D721Med (cell line): ENCODE results near the gene USP46.

ENCODE experiments used
- DNase-seq: peaks from one replicate; pipeline ENCODE4 v3.0.0; 2011; ENCODE audit warnings: low spot score; ENCODE audit not compliant: insufficient read length
- FAIRE-seq: peaks from 2 replicates; lab custom pipeline; 2011; peaks lifted over from hg19 to GRCh38; lab: Jason Lieb, UNC
- CTCF ChIP-seq: IDR thresholded peaks from 2 replicates; pipeline ENCODE4 v1.5.1; 2012; ENCODE audit warnings: mild to moderate bottlenecking, control low read depth; ENCODE audit not compliant: insufficient read depth; ENCODE audit errors: missing control alignments

USP46 gene

DNA sequence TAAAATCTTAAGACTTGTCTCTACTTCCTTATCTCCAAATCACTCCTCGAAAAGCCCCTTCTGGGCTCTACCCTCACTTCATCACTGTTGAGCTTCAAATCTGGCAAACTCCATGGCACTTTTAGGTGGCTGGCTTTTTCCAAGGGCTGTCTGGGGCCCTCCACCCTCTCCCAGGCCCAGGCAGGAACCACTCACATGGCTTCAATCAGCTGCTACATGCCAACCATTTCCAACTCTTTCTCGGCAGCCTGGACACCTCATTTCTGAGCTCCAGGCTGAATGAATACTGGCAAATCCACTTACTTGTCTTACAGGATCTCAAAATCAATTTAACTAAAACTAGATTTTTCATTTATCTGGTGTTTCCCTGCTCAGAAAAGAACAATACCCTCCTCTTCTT is 22.0 kb downstream of the USP46 start:
- FAIRE-seq: no peak
- TF ChIP-seq CTCF: no peak

DNA sequence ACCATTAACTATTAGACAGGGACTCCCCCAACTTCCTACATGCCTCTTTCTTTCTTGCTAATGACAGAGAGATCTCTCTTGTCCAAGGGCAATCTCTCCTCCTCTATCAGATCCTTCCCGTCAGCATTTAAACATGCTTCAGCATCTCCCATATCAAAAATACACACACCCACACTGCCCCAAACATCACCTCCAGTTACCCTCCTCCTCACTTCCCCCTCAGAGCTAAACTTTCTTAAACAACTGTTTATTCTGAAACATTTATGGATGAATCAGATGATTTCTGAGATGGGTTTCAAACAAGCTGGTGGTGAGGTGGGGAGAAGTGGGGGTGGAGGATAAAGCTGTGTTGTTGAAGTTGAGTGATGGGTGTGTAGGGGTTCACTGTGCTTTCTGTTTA is 23.5 kb downstream of the USP46 start:
- FAIRE-seq (no peak), DNase-seq (no peak)
- no peak for TF ChIP-seq CTCF

More for the DNA sequence above, 22.0 kb downstream of the USP46 start:
- DNase-seq: no peak

DNA sequence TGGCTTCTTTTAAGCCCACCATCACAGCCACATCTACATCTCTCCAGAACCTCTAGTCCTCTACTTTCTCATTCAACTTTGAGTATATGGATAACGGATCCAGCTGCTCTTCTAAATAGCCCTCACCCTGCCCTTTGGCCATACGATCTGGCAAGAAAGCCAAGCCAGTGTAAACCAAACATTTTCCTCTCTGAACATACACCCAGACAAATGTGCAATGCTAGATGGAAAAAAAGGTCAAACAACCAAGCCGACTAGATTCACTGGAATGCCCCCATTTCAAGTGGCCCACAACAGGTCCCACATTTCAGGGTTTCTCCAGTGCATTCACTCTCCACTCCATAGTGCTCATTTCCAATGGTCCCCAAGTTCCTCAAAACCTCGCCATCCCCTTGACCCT is 24.0 kb downstream of the USP46 start:
- FAIRE-seq: no peak
- DNase-seq: no peak
- TF ChIP-seq CTCF: no peak

- DNase-seq (no peak), FAIRE-seq (no peak)
- no peak for TF ChIP-seq CTCF
Measured at GRCh38 chr4:52633846-52634245, 25.3 kb downstream of the USP46 start.

DNA sequence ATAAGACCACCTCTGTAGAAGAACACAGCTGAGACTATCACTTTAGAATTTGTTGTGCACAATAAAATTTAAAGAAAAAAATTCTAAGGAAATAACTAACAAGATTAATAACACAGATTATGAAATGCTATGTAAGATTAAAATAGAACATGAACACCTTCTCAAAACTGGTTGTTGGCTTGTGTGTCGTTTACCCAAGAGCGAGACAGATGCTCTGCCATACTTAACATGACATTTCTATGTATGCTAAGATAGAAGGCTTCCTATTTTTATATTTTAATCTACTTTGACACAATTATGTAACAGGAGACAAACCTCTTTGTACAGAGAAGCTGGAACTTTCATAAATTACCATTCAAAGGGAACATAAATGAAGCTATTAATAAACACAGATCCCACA is 30.1 kb downstream of the USP46 start:
- no peak for FAIRE-seq

GRCh38 chr4:52628543-52628942 is 30.6 kb downstream of the USP46 start:
- DNase-seq (no peak), FAIRE-seq (no peak)
- TF ChIP-seq CTCF: no peak

More for the DNA sequence above, 30.1 kb downstream of the USP46 start:
- no peak for TF ChIP-seq CTCF
- no peak for DNase-seq

DNA sequence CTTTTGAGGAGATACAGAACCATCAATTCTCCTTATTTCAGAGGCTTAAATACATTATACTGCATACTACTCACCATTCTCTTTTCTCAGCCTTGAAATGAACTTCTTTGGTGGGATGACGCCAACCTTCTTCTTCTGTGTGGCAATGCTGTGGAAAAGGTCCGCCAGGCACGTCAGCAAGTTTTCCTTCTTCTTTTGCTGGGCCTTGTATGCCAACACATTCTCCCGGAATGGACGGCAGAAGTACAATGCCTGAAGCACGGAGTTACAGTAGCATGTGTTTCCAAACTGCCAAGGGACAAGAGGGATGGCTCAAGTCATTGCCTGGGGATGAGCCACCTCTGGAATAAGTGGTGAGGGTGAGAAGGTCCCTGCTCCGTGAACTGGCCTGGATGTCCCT is 31.2 kb downstream of the USP46 start:
- DNase-seq (no peak), FAIRE-seq (no peak)
- TF ChIP-seq CTCF: no peak
